ENCODE data around the gene UNC119.

DNA sequence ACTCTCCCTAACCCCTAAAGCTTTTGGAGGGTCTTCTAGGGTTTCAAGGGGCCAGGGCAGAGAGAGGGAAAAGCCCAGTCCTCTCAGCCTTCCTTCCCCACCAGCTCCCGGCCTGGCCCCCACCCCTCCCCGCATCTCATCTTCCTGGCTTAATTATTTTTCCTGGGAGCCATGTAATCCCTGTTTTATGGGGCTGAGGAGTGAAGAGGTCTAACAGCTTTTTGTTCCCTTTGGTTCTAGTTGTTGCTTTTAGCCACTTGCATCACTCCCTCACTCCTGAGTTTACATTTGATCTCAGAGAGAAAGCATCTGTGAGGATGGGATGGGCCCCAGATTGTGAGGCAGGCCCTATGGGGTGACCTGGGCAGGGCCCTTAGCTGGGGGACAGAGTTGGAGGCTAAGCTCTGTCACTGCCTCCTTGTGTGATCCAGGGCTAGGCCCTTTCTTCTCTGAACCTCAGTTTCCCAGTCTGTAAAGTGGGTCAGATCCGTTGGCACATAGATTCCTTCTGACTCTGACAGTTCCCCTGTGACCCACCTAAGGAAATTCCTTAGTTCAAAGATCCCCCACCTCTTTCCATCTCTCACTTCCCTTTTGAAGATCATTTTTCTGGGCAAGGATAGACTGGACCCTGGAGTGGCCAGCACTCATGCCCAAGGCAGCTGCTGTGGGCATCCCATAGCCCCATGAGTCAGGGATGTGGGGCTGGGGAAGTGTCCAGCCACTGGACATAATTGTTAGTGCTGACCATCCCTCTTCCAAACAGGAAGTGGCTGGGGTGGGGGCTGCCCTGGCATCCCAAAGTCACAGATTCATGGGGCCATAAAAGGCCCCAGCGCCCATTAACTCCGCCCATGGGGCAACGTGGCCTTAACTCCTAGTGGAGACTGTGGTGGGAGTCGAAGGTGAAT, 20.1 kb downstream of the UNC119 start:
- no peak for TF ChIP-seq EZH2phosphoT487 (IDR thresholded peaks at IDR 0.05; ENCODE audit: borderline replicate concordance)
- TF ChIP-seq, protein P1, sequence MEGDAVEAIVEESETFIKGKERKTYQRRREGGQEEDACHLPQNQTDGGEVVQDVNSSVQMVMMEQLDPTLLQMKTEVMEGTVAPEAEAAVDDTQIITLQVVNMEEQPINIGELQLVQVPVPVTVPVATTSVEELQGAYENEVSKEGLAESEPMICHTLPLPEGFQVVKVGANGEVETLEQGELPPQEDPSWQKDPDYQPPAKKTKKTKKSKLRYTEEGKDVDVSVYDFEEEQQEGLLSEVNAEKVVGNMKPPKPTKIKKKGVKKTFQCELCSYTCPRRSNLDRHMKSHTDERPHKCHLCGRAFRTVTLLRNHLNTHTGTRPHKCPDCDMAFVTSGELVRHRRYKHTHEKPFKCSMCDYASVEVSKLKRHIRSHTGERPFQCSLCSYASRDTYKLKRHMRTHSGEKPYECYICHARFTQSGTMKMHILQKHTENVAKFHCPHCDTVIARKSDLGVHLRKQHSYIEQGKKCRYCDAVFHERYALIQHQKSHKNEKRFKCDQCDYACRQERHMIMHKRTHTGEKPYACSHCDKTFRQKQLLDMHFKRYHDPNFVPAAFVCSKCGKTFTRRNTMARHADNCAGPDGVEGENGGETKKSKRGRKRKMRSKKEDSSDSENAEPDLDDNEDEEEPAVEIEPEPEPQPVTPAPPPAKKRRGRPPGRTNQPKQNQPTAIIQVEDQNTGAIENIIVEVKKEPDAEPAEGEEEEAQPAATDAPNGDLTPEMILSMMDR (conservative IDR thresholded peaks at IDR 0.05; ENCODE audit: low read length) = no peak
